ENCODE data around the gene ITGBL1. TPM values are rescaled to one million over a fixed set of nuclear protein-coding genes. Genes with fewer than 3 reads are reported as not detected.

Gene ITGBL1
- total and polyA plus RNA-seq, 2 of the 13 experiments (the other 11 are each of a cell fraction or from before 2014, with no cell fraction given): 0.02 TPM; not detected in 1

DNA sequence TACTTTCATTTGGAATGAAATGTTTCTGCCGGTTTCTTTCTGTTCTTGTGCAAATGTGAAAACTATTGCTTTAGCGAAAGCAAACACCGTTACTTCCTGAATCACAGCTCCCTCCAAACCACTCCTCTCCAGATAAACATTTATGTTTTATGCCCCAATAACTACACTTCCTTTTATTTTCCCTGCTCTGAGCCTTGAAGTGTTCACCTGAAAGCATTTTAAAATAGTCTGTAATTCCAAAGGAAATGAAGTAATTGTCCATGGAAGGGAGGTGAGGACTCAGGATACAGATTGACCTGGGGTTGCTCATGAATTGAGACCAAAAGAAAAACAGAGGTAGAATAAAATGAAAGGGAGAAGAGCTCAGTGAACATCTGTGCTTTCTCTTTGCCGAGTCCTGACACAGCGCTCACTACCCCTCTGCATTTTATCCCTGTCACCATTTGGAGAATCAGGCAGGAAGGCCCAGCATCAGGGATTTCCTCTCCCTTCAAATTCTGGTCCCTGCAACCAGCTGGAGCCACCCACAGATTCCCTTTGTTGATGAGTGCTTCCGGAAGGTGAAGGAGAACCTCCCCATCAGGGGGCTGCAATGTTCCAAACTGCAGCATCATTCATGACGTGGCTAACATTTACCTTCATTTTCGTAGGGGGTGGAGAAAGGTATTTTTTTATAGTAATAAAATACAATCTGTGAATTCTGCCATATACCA, 171.9 kb downstream of the ITGBL1 start:
- no peak for ATAC-seq
- Histone ChIP-seq H2AFZ (ENCODE audit: low read length) (no peak overlapping the region), H3K4me3 (replicated peaks in 1 of 3; ENCODE audit: insufficient read depth in 1 of 3, low read depth in 2 of 3, low read length in 3 of 3) (no peak overlapping the region), H3K36me3 (replicated peaks in 1 of 2; ENCODE audit: control insufficient read depth in 1 of 2, insufficient read depth in 2 of 2, low read length in 2 of 2) (no peaks in the 10 kb centered on the region), H3K9me3 (ENCODE audit: low read length) (no peaks in the 10 kb centered on the region), H3K27ac (ENCODE audit: extremely low read length, insufficient read depth, low read length) (no peak overlapping the region), H3K4me1 (ENCODE audit: insufficient read depth, low read length) (no peaks in the 10 kb centered on the region), H3K9ac (ENCODE audit: insufficient read depth, low read depth, low read length) (no peak overlapping the region), H4K20me1 (ENCODE audit: insufficient read depth, low read length) (no peaks in the 10 kb centered on the region), H3K4me2 (ENCODE audit: low read depth, low read length) (no peak overlapping the region), H3K79me2 (ENCODE audit: insufficient read depth, low read length) (no peaks in the 10 kb centered on the region), H3K27me3 (ENCODE audit: control insufficient read depth in 1 of 2, insufficient read depth in 2 of 2, low read length in 2 of 2) (no peaks in the 10 kb centered on the region)
- in situ Hi-C loops (cut with HindIII; ENCODE audit: extremely low pct_ligation_motif_present, low pct_unique_long_range_greater_than_20kb) (no loop called here), intact Hi-C loops (cut with micrococcal nuclease; ENCODE audit: unreplicated experiment) (no loop called here)
- no peak for DNase-seq (ENCODE audit: low spot score)
- FAIRE-seq: no peak
- ChIA-PET POLR2A (no interaction called here), CTCF (ENCODE audit: low intra/inter-chr PET ratio, low total read pairs) (no interaction called here)
- TF ChIP-seq ASH2L (IDR thresholded peaks at IDR 0.05; ENCODE audit: insufficient read length, low read depth, low read length) (no peak), ZNF570 (CRISPR knock-in tag; IDR thresholded peaks at IDR 0.05; ENCODE audit: borderline replicate concordance) (no peak), GATAD1 (CRISPR knock-in tag; IDR thresholded peaks at IDR 0.05) (no peak), TAF1 (CRISPR knock-in tag; IDR thresholded peaks at IDR 0.05) (no peak), ARHGAP35 (CRISPR knock-in tag; IDR thresholded peaks at IDR 0.05; ENCODE audit: borderline replicate concordance) (no peak), ZNF616 (CRISPR knock-in tag; IDR thresholded peaks at IDR 0.05; ENCODE audit: low read depth) (no peak), TRIM24 (CRISPR knock-in tag; IDR thresholded peaks at IDR 0.05) (no peak), ELF4 (CRISPR knock-in tag; IDR thresholded peaks at IDR 0.05; ENCODE audit: borderline replicate concordance) (no peak), HNF4G (IDR thresholded peaks at IDR 0.05; ENCODE audit: borderline replicate concordance, low read depth, low read length) (no peak), HNF4G (CRISPR knock-in tag; IDR thresholded peaks at IDR 0.05; ENCODE audit: borderline replicate concordance, low read depth) (no peak)
- TF ChIP-seq, protein P1, sequence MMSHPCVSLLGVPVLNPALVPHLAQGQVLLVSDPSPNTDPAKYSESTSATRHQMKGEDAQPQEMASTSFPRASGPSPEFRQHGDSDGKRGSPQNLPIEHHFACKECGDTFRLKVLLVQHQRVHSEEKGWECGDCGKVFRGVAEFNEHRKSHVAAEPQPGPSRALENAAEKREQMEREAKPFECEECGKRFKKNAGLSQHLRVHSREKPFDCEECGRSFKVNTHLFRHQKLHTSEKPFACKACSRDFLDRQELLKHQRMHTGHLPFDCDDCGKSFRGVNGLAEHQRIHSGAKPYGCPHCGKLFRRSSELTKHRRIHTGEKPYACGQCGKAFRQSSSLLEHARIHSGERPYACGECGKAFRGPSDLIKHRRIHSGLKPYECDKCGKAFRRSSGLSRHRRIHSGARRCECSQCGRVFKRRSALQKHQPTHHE (CRISPR knock-in tag; IDR thresholded peaks at IDR 0.05; ENCODE audit: borderline replicate concordance): no peak
- TF ChIP-seq, protein P2, sequence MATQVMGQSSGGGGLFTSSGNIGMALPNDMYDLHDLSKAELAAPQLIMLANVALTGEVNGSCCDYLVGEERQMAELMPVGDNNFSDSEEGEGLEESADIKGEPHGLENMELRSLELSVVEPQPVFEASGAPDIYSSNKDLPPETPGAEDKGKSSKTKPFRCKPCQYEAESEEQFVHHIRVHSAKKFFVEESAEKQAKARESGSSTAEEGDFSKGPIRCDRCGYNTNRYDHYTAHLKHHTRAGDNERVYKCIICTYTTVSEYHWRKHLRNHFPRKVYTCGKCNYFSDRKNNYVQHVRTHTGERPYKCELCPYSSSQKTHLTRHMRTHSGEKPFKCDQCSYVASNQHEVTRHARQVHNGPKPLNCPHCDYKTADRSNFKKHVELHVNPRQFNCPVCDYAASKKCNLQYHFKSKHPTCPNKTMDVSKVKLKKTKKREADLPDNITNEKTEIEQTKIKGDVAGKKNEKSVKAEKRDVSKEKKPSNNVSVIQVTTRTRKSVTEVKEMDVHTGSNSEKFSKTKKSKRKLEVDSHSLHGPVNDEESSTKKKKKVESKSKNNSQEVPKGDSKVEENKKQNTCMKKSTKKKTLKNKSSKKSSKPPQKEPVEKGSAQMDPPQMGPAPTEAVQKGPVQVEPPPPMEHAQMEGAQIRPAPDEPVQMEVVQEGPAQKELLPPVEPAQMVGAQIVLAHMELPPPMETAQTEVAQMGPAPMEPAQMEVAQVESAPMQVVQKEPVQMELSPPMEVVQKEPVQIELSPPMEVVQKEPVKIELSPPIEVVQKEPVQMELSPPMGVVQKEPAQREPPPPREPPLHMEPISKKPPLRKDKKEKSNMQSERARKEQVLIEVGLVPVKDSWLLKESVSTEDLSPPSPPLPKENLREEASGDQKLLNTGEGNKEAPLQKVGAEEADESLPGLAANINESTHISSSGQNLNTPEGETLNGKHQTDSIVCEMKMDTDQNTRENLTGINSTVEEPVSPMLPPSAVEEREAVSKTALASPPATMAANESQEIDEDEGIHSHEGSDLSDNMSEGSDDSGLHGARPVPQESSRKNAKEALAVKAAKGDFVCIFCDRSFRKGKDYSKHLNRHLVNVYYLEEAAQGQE (IDR thresholded peaks at IDR 0.05; ENCODE audit: borderline replicate concordance in 1 of 2, low read depth in 1 of 2, low read length in 2 of 2): no peak
- TF ChIP-seq, protein P3, sequence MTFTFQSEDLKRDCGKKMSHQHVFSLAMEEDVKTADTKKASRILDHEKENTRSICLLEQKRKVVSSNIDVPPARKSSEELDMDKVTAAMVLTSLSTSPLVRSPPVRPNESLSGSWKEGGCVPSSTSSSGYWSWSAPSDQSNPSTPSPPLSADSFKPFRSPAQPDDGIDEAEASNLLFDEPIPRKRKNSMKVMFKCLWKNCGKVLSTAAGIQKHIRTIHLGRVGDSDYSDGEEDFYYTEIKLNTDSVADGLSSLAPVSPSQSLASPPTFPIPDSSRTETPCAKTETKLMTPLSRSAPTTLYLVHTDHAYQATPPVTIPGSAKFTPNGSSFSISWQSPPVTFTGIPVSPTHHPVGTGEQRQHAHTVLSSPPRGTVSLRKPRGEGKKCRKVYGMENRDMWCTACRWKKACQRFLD (CRISPR knock-in tag; IDR thresholded peaks at IDR 0.05; ENCODE audit: borderline replicate concordance): no peak
- WGBS (ENCODE audit: low lambda C conversion rate): 28% methylated on average over 8 of the region's 8 CpGs
- BruUV-seq (replicated peaks): no TSS peak

All from HepG2 (cell line).